Measurements from ENCODE around the gene AAR2. TPM values are rescaled to one million over a fixed set of nuclear protein-coding genes. Genes with fewer than 3 reads are reported as not detected.

AAR2 gene
- total RNA-seq, 1 experiment from 2014 or later, result 36.9 TPM

DNA sequence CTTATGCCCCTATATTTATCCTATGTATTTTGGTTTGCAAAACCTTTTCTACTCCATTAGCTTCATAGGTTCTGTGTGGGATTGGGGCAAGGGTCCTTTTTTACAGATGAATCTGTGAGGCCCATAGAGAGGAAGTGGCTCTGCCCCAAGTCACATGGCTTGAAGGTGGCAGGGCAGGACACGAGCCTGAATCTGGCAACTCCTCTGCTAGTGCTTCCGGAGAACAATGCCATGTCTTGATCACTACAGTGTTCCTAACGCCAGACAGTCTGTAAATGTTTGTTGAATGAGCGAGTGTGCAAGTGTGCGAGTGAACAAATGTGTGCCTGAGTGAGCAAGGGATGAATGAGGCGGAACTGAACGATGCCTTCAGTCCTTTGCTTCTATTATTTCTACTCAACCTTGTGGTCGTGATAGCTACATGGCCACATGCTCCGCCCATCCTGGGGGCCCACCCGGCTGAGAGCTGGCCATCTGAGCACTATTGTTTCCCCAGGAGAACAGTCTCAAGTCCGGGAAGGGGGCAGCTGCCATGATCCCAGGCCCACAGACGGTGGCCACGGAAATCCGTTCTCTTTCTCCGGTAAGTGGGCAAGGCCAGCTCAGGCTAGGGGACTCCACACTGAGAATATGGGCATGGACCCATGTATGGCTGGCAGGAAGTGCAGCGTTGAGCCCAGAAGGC lies 17.8 kb upstream of the AAR2 start:
- Histone ChIP-seq H2BK5ac (ENCODE audit: insufficient read length, low read length) (no peak overlapping the region), H3K23ac (ENCODE audit: insufficient read length, low read depth, low read length) (no peak overlapping the region), H4K8ac (replicated peaks; ENCODE audit: insufficient read length, low read depth, low read length) (no peak overlapping the region), H3T11ph (ENCODE audit: low read length) (no peak overlapping the region), H3K79me1 (ENCODE audit: insufficient read depth, low read depth, low read length, poor library complexity, severe bottlenecking) (no peaks in the 10 kb centered on the region), H3K4ac (ENCODE audit: low read depth, low read length) (no peak overlapping the region), H3K27ac (ENCODE audit: insufficient read length, low read depth, low read length) (no peak overlapping the region), H2BK20ac (ENCODE audit: low read depth, low read length, poor library complexity, severe bottlenecking) (no peak overlapping the region), H2BK15ac (ENCODE audit: low read depth, low read length) (no peak overlapping the region), H2BK120ac (ENCODE audit: low read depth, low read length, poor library complexity, severe bottlenecking) (no peak overlapping the region), H2AFZ (ENCODE audit: low read length) (no peak overlapping the region), H3K9me3 (ENCODE audit: control insufficient read depth, low read depth, low read length) (no peaks in the 10 kb centered on the region), H3K4me2 (ENCODE audit: insufficient read depth, insufficient read length, low read length) (no peak overlapping the region), H3K9ac (ENCODE audit: extremely low read depth, insufficient read length, low read length) (no peak overlapping the region), H3K23me2 (ENCODE audit: insufficient read length, low read depth, low read length, poor library complexity, severe bottlenecking) (no peaks in the 10 kb centered on the region), H3K79me2 (ENCODE audit: insufficient read depth, low read length) (no peaks in the 10 kb centered on the region), H4K5ac (ENCODE audit: insufficient read length, low read depth, low read length) (no peak overlapping the region), H3K18ac (ENCODE audit: insufficient read length, low read depth, low read length) (no peak overlapping the region), H3K27me3 (ENCODE audit: insufficient read depth, low read length) (no peaks in the 10 kb centered on the region), H3K4me1 (ENCODE audit: insufficient read depth, low read length) (no peaks in the 10 kb centered on the region), H3K14ac (ENCODE audit: insufficient read depth, low read length) (no peak overlapping the region), H2AK5ac (ENCODE audit: insufficient read length, low read length) (no peak overlapping the region), H4K20me1 (ENCODE audit: control insufficient read depth, insufficient read depth, insufficient read length) (no peaks in the 10 kb centered on the region), H3K56ac (ENCODE audit: insufficient read length, low read depth, low read length) (no peak overlapping the region), H4K91ac (ENCODE audit: insufficient read length, low read depth, low read length) (no peak overlapping the region), H2BK12ac (ENCODE audit: insufficient read length, low read depth, low read length) (no peak overlapping the region)
- WGBS (ENCODE audit: extremely low coverage, insufficient read length, low lambda C conversion rate), result no CpG with 5 or more reads among the region's 16 CpGs
- no peaks in the 10 kb centered on the region for H3K9me3 Mint-ChIP-seq
- no peak overlapping the region for H3K27ac Mint-ChIP-seq
- TF ChIP-seq, protein P1, sequence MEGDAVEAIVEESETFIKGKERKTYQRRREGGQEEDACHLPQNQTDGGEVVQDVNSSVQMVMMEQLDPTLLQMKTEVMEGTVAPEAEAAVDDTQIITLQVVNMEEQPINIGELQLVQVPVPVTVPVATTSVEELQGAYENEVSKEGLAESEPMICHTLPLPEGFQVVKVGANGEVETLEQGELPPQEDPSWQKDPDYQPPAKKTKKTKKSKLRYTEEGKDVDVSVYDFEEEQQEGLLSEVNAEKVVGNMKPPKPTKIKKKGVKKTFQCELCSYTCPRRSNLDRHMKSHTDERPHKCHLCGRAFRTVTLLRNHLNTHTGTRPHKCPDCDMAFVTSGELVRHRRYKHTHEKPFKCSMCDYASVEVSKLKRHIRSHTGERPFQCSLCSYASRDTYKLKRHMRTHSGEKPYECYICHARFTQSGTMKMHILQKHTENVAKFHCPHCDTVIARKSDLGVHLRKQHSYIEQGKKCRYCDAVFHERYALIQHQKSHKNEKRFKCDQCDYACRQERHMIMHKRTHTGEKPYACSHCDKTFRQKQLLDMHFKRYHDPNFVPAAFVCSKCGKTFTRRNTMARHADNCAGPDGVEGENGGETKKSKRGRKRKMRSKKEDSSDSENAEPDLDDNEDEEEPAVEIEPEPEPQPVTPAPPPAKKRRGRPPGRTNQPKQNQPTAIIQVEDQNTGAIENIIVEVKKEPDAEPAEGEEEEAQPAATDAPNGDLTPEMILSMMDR (conservative IDR thresholded peaks at IDR 0.05), result no peak
- peaks cover 0 to 3% (median 0%) of the 10 kb centered on the region in 3 experiments; a peak in 1 of 7 replicates for H3K36me3 Mint-ChIP-seq (ENCODE audit: insufficient read depth in 1 of 3, low read depth in 3 of 3)
- DNase-seq, result no peak
- H3K4me1 Mint-ChIP-seq, result peaks cover 8 to 9% of the 10 kb centered on the region in 2 experiments
- no peak overlapping the region for H3K4me3 Mint-ChIP-seq
- no peaks in the 10 kb centered on the region for H3K27me3 Mint-ChIP-seq (ENCODE audit: low read depth)

Data from H9 (cell line).